GM23338 (cell line): ENCODE results near the gene SPTBN4. TPM values are rescaled to one million over a fixed set of nuclear protein-coding genes. Genes with fewer than 3 reads are reported as not detected.

Experiments
- ATAC-seq: fragments of 200-7000 bp; cut with Tn5 transposase; 3 replicates; pipeline ENCODE4 v1.9.1; 2020
- DNase-seq: peaks from one replicate; pipeline ENCODE4 v3.0.0-alpha.2; 2015; ENCODE audit warnings: low spot score
- H2AFZ ChIP-seq: fragments of 200-600 bp; sonication (generic); 2 replicates; pipeline ENCODE4 v1.8.0; 2016; ENCODE audit warnings: antibody characterized with exemption, mild to moderate bottlenecking, moderate library complexity
- H3F3A ChIP-seq: fragments of 200-600 bp; sonication (generic); replicated peaks from 2 replicates; pipeline ENCODE4 v1.8.0; 2017; ENCODE audit warnings: antibody characterized with exemption, mixed run types, low read depth
- H3K27ac ChIP-seq: fragments of 200-600 bp; sonication (generic); 2 replicates; pipeline ENCODE4 v1.6.1; 2016; ENCODE audit warnings: low read depth
- H3K27me3 ChIP-seq: fragments of 200-600 bp; sonication (generic); 2 replicates; pipeline ENCODE4 v1.8.0; 2016; ENCODE audit warnings: mild to moderate bottlenecking, mixed run types, moderate library complexity; ENCODE audit not compliant: insufficient read depth
- H3K36me3 ChIP-seq: fragments of 200-600 bp; sonication (generic); 2 replicates; pipeline ENCODE4 v1.8.0; 2016; ENCODE audit warnings: mild to moderate bottlenecking; ENCODE audit not compliant: insufficient read depth
- H3K4me1 ChIP-seq: fragments of 200-600 bp; sonication (generic); 2 replicates; pipeline ENCODE4 v1.8.0; 2016; ENCODE audit warnings: mild to moderate bottlenecking, moderate library complexity; ENCODE audit not compliant: insufficient read depth
- H3K4me2 ChIP-seq: fragments of 200-600 bp; sonication (generic); 2 replicates; pipeline ENCODE4 v1.7.1; 2017; ENCODE audit warnings: mixed run types
- H3K4me3 ChIP-seq: fragments of 200-600 bp; sonication (generic); 2 replicates; pipeline ENCODE4 v1.6.1; 2016; ENCODE audit warnings: mixed run types
- H3K79me2 ChIP-seq: fragments of 200-600 bp; sonication (generic); replicated peaks from 2 replicates; pipeline ENCODE4 v1.8.0; 2017; ENCODE audit warnings: mild to moderate bottlenecking; ENCODE audit not compliant: insufficient read depth
- H3K9me2 ChIP-seq: fragments of 200-600 bp; sonication (generic); 2 replicates; pipeline ENCODE4 v1.8.0; 2017; ENCODE audit not compliant: insufficient read depth
- H4K20me1 ChIP-seq: fragments of 200-600 bp; sonication (generic); replicated peaks from 2 replicates; pipeline ENCODE4 v1.8.0; 2017; ENCODE audit warnings: mild to moderate bottlenecking; ENCODE audit not compliant: insufficient read depth
- H3K27ac Mint-ChIP-seq: 2 replicates; pipeline ENCODE4 v1.8.0; 2020; ENCODE audit warnings: inconsistent platforms, mild to moderate bottlenecking, moderate library complexity, mixed read lengths
- H3K27me3 Mint-ChIP-seq: 3 replicates; pipeline ENCODE4 v1.8.0; 2022; ENCODE audit warnings: low read depth, mild to moderate bottlenecking, moderate library complexity, mixed read lengths, inconsistent platforms; ENCODE audit not compliant: insufficient read depth, poor library complexity
- H3K36me3 Mint-ChIP-seq: 3 replicates; pipeline ENCODE4 v1.8.0; 2021; ENCODE audit warnings: low read depth, mild to moderate bottlenecking, inconsistent platforms, moderate library complexity, mixed read lengths
- H3K4me1 Mint-ChIP-seq: 3 replicates; pipeline ENCODE4 v1.8.0; 2020; ENCODE audit warnings: mild to moderate bottlenecking, inconsistent platforms, mixed read lengths
- H3K4me3 Mint-ChIP-seq: 3 replicates; pipeline ENCODE4 v1.8.0; 2021; ENCODE audit warnings: moderate library complexity, mild to moderate bottlenecking, inconsistent platforms, mixed read lengths
- H3K9me3 Mint-ChIP-seq: 3 replicates; pipeline ENCODE4 v1.8.0; 2020; ENCODE audit warnings: moderate library complexity, mild to moderate bottlenecking, inconsistent platforms, mixed read lengths
- EZH2 ChIP-seq: fragments of 200-600 bp; sonication (generic); IDR thresholded peaks from one replicate; pipeline ENCODE4 v1.8.0; 2017; ENCODE audit warnings: antibody characterized with exemption, mild to moderate bottlenecking, low read depth; ENCODE audit not compliant: unreplicated experiment
- NANOG ChIP-seq: IDR thresholded peaks from 2 replicates; pipeline ENCODE4 v1.6.1; 2016; ENCODE audit warnings: antibody characterized with exemption, borderline replicate concordance
- STAT1 ChIP-seq: IDR thresholded peaks from one replicate; pipeline ENCODE4 v1.6.1; 2016; ENCODE audit warnings: antibody characterized with exemption; ENCODE audit not compliant: unreplicated experiment
- polyA plus RNA-seq: library from polyadenylated mRNA; unstranded; fragments of >200 nt; fragmentation: Nextera tagmentation; extraction: Ambion mirVana; gene quantifications from 2 replicates; pipeline ENCODE4 v1.2.1, GENCODE V29; 2016
- total RNA-seq: library from RNA; depleted of rRNA; stranded (reverse); fragments of >200 nt; shearing (Covaris generic); gene quantifications from 2 replicates; pipeline ENCODE4 v1.2.3, GENCODE V29; 2014
- TF ChIP-seq, protein P1 (sequence below): IDR thresholded peaks from 2 replicates; pipeline ENCODE4 v1.6.1; 2016; ENCODE audit warnings: antibody characterized with exemption
- TF ChIP-seq, protein P2 (sequence below): IDR thresholded peaks from one replicate; pipeline ENCODE4 v1.6.1; 2018; ENCODE audit warnings: antibody characterized with exemption; ENCODE audit not compliant: unreplicated experiment
- TF ChIP-seq, protein P3 (sequence below): fragments of 250-450 bp; sonication (Bioruptor Pico); IDR thresholded peaks from 2 replicates; pipeline ENCODE4 v1.5.0; 2020; ENCODE audit warnings: mild to moderate bottlenecking, moderate library complexity
- TF ChIP-seq, protein P4 (sequence below), 2 experiments: fragments of 200-600 bp in 1 of 2; sonication (generic) in 1 of 2; conservative IDR thresholded peaks; 2 replicates each; pipeline versions ENCODE4 v1.5.1 to v1.6.1; 2016 to 2017; ENCODE audit warnings: antibody characterized with exemption in 2 of 2, low read depth in 2 of 2, mild to moderate bottlenecking in 2 of 2, moderate library complexity in 1 of 2

Gene SPTBN4
- total and polyA plus RNA-seq, 2 experiments from 2014 or later, result 1.6 to 2.3 TPM

DNA sequence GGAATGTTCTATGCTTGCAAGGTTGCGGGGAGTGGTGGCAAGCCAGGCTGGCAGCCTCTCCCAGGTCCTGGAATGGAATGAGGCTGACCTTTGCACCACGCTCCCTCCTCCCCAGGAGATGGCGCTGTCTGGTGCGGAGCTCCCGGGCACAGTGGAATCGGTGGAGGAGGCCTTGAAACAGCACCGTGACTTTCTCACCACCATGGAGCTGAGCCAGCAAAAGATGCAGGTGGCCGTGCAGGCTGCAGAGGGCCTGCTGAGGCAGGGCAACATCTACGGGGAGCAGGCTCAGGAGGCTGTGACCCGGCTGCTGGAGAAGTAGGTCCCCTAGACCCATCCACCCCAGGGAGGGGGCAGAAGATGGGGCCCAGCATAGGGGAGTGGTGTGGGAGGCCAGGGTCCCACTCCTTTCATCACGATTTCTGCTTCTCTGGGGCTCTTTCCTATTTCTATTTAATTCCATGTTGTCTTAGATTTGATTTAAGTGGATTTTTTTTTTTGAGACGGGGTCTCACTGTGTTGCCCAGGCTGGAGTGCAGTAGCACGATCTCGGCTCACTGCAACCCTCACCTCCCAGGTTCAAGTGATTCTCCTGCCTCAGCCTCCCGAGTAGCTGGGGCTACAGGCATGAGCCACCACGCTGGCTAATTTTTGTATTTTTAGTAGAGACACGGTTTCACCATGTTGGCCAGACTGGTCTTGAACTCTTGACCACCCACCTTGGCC is 56.7 kb downstream of the SPTBN4 start:
- ATAC-seq (peak; percentile 84), DNase-seq (peak; percentile 93)
- Histone ChIP-seq H3K9me2 (no peaks in the 10 kb centered on the region), H3K4me1 (no peaks in the 10 kb centered on the region), H3K27ac (no peak overlapping the region), H3K36me3 (no peaks in the 10 kb centered on the region; the same call in 1 of the 2 replicates), H4K20me1 (no peaks in the 10 kb centered on the region), H3F3A (peaks cover 8% of the 10 kb centered on the region; the same call in 1 of the 2 replicates), H2AFZ (peak overlapping the region; percentile 69; the same call in 1 of the 2 replicates), H3K27me3 (peaks cover 34% of the 10 kb centered on the region), H3K4me2 (0 out of 2 replicates have a peak overlapping the region, but pooled peaks have one; percentile 36), H3K4me3 (no peak overlapping the region), H3K79me2 (no peaks in the 10 kb centered on the region)
- Mint-ChIP-seq H3K4me1 (peaks cover 11% of the 10 kb centered on the region), H3K4me3 (peak overlapping the region; percentile 26; the same call in 1 of the 3 replicates), H3K27ac (no peak overlapping the region), H3K9me3 (peaks cover 21% of the 10 kb centered on the region), H3K27me3 (peaks cover 35% of the 10 kb centered on the region), H3K36me3 (peaks cover 5% of the 10 kb centered on the region; the same call in 2 of the 3 replicates)
- no peak for TF ChIP-seq EZH2
- TF ChIP-seq, protein P1, sequence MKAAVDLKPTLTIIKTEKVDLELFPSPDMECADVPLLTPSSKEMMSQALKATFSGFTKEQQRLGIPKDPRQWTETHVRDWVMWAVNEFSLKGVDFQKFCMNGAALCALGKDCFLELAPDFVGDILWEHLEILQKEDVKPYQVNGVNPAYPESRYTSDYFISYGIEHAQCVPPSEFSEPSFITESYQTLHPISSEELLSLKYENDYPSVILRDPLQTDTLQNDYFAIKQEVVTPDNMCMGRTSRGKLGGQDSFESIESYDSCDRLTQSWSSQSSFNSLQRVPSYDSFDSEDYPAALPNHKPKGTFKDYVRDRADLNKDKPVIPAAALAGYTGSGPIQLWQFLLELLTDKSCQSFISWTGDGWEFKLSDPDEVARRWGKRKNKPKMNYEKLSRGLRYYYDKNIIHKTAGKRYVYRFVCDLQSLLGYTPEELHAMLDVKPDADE, result no peak
- TF ChIP-seq, protein P2, sequence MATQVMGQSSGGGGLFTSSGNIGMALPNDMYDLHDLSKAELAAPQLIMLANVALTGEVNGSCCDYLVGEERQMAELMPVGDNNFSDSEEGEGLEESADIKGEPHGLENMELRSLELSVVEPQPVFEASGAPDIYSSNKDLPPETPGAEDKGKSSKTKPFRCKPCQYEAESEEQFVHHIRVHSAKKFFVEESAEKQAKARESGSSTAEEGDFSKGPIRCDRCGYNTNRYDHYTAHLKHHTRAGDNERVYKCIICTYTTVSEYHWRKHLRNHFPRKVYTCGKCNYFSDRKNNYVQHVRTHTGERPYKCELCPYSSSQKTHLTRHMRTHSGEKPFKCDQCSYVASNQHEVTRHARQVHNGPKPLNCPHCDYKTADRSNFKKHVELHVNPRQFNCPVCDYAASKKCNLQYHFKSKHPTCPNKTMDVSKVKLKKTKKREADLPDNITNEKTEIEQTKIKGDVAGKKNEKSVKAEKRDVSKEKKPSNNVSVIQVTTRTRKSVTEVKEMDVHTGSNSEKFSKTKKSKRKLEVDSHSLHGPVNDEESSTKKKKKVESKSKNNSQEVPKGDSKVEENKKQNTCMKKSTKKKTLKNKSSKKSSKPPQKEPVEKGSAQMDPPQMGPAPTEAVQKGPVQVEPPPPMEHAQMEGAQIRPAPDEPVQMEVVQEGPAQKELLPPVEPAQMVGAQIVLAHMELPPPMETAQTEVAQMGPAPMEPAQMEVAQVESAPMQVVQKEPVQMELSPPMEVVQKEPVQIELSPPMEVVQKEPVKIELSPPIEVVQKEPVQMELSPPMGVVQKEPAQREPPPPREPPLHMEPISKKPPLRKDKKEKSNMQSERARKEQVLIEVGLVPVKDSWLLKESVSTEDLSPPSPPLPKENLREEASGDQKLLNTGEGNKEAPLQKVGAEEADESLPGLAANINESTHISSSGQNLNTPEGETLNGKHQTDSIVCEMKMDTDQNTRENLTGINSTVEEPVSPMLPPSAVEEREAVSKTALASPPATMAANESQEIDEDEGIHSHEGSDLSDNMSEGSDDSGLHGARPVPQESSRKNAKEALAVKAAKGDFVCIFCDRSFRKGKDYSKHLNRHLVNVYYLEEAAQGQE, result no peak
- TF ChIP-seq, protein P3, sequence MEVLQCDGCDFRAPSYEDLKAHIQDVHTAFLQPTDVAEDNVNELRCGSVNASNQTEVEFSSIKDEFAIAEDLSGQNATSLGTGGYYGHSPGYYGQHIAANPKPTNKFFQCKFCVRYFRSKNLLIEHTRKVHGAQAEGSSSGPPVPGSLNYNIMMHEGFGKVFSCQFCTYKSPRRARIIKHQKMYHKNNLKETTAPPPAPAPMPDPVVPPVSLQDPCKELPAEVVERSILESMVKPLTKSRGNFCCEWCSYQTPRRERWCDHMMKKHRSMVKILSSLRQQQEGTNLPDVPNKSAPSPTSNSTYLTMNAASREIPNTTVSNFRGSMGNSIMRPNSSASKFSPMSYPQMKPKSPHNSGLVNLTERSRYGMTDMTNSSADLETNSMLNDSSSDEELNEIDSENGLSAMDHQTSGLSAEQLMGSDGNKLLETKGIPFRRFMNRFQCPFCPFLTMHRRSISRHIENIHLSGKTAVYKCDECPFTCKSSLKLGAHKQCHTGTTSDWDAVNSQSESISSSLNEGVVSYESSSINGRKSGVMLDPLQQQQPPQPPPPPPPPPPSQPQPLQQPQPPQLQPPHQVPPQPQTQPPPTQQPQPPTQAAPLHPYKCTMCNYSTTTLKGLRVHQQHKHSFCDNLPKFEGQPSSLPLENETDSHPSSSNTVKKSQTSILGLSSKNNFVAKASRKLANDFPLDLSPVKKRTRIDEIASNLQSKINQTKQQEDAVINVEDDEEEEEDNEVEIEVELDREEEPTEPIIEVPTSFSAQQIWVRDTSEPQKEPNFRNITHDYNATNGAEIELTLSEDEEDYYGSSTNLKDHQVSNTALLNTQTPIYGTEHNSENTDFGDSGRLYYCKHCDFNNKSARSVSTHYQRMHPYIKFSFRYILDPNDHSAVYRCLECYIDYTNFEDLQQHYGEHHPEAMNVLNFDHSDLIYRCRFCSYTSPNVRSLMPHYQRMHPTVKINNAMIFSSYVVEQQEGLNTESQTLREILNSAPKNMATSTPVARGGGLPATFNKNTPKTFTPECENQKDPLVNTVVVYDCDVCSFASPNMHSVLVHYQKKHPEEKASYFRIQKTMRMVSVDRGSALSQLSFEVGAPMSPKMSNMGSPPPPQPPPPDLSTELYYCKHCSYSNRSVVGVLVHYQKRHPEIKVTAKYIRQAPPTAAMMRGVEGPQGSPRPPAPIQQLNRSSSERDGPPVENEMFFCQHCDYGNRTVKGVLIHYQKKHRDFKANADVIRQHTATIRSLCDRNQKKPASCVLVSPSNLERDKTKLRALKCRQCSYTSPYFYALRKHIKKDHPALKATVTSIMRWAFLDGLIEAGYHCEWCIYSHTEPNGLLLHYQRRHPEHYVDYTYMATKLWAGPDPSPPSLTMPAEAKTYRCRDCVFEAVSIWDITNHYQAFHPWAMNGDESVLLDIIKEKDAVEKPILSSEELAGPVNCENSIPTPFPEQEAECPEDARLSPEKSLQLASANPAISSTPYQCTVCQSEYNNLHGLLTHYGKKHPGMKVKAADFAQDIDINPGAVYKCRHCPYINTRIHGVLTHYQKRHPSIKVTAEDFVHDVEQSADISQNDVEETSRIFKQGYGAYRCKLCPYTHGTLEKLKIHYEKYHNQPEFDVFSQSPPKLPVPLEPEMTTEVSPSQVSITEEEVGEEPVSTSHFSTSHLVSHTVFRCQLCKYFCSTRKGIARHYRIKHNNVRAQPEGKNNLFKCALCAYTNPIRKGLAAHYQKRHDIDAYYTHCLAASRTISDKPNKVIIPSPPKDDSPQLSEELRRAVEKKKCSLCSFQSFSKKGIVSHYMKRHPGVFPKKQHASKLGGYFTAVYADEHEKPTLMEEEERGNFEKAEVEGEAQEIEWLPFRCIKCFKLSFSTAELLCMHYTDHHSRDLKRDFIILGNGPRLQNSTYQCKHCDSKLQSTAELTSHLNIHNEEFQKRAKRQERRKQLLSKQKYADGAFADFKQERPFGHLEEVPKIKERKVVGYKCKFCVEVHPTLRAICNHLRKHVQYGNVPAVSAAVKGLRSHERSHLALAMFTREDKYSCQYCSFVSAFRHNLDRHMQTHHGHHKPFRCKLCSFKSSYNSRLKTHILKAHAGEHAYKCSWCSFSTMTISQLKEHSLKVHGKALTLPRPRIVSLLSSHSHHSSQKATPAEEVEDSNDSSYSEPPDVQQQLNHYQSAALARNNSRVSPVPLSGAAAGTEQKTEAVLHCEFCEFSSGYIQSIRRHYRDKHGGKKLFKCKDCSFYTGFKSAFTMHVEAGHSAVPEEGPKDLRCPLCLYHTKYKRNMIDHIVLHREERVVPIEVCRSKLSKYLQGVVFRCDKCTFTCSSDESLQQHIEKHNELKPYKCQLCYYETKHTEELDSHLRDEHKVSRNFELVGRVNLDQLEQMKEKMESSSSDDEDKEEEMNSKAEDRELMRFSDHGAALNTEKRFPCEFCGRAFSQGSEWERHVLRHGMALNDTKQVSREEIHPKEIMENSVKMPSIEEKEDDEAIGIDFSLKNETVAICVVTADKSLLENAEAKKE (CRISPR knock-in tag), result 0 out of 2 replicates have a peak, but pooled peaks have one; percentile 13
- TF ChIP-seq, protein P4, sequence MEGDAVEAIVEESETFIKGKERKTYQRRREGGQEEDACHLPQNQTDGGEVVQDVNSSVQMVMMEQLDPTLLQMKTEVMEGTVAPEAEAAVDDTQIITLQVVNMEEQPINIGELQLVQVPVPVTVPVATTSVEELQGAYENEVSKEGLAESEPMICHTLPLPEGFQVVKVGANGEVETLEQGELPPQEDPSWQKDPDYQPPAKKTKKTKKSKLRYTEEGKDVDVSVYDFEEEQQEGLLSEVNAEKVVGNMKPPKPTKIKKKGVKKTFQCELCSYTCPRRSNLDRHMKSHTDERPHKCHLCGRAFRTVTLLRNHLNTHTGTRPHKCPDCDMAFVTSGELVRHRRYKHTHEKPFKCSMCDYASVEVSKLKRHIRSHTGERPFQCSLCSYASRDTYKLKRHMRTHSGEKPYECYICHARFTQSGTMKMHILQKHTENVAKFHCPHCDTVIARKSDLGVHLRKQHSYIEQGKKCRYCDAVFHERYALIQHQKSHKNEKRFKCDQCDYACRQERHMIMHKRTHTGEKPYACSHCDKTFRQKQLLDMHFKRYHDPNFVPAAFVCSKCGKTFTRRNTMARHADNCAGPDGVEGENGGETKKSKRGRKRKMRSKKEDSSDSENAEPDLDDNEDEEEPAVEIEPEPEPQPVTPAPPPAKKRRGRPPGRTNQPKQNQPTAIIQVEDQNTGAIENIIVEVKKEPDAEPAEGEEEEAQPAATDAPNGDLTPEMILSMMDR (conservative IDR thresholded peaks at IDR 0.05; ENCODE audit: low read depth in 2 of 2), result peak; percentile 79 to 97
- no peak for TF ChIP-seq STAT1
- no peak for TF ChIP-seq NANOG
